GM12892 (cell line): Measurements from ENCODE around the gene SEMA3C.

Experiments used
- POLR2A ChIP-seq: IDR thresholded peaks from 2 replicates; pipeline ENCODE4 v1.6.1; 2011; ENCODE audit warnings: low read depth, low read length, control low read depth
- POLR2AphosphoS5 ChIP-seq: IDR thresholded peaks from 2 replicates; pipeline ENCODE4 v1.6.1; 2011; ENCODE audit warnings: low read depth, low read length, control low read depth
- TAF1 ChIP-seq: IDR thresholded peaks from 2 replicates; pipeline ENCODE4 v1.6.1; 2011; ENCODE audit warnings: low read depth, mild to moderate bottlenecking, control low read depth, low read length, borderline replicate concordance

DNA sequence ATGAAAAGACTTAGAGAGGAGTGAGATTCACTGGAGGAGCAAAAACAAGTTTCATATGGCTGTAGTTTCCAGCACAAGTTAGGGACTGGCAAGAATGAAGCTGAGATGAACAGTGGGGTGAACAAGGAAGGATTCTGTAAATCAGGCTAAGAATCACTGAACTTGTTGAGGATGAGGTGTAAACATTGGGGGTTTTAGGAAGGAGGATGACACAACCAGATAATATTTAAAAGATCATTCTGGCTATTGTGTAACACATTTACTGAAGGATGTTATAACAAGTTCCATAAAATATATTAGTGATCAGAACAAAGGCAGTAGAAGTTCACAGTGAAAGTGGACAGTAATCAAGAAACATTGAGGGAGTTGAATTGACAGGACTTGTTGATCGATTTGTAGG lies 211.5 kb downstream of the SEMA3C start:
- TF ChIP-seq POLR2AphosphoS5: no peak
- no peak for TF ChIP-seq POLR2A
- no peak for TF ChIP-seq TAF1
